Measurements from ENCODE around the gene KLHDC3. TPM values are rescaled to one million over a fixed set of nuclear protein-coding genes. Genes with fewer than 3 reads are reported as not detected.
A peak's percentile ranks its signal among the peaks of the same experiment; 100 is the strongest.

KLHDC3 gene
- total and polyA plus RNA-seq, 2 of the 13 experiments (the other 11 are each of a cell fraction or from before 2014, with no cell fraction given) = 78.3 to 91.5 TPM

DNA sequence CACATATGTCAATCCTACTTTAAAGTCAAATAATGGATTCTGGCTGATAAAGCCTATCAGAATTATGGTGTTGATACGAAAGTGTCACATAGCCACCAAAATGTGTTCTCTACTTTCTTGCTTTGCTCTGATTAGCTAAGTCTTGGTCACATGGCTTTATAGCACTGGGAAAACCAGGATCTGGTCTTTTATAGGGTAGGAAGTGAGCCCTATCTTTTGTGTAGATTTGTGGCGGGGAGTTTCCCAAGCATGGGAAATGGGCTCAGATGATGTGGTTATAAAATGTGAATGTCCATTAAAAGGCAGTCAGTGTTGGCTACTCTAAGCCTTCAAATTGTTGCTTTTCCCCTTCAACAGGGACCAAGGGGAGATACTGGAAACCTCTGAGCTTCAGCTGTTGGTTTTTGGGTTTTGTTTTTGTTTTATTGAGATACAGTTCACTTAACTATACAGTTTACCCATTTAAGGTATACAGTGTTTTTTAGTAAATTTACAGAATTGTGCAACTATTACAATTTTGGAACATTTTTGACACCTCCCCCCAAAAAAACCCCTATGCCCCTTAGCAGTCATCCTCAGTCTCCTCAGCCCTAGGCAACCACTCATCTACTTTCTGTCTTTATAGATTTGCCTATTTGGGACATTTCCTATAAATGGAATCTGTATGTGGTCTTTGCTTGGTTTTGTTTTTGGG is 19.6 kb downstream of the KLHDC3 start:
- CTCF ChIA-PET (ENCODE audit: low intra/inter-chr PET ratio, low total read pairs) = no interaction called here
- FAIRE-seq (peak; percentile 51), ATAC-seq (no peak), DNase-seq (ENCODE audit: low spot score) (no peak)
- no peak overlapping the region for H3K27ac ChIP-seq (ENCODE audit: extremely low read length, insufficient read depth, low read length)
- no peak overlapping the region for H3K9ac ChIP-seq (ENCODE audit: insufficient read depth, low read depth, low read length)
- H3K27me3 ChIP-seq (ENCODE audit: control insufficient read depth in 1 of 2, insufficient read depth in 2 of 2, low read length in 2 of 2) = no peaks in the 10 kb centered on the region
- TSS peak; percentile 33 for BruUV-seq (replicated peaks)
- WGBS (ENCODE audit: low lambda C conversion rate) = 100% methylated on average over 2 of the region's 2 CpGs
- no peak overlapping the region for H3K4me2 ChIP-seq (ENCODE audit: low read depth, low read length)
- in situ Hi-C loops (cut with HindIII; ENCODE audit: extremely low pct_ligation_motif_present, low pct_unique_long_range_greater_than_20kb) (no loop called here), intact Hi-C loops (cut with micrococcal nuclease; ENCODE audit: unreplicated experiment) (no loop called here)
- H3K4me1 ChIP-seq (ENCODE audit: insufficient read depth, low read length) = peaks cover 12% of the 10 kb centered on the region
- peaks cover 3% of the 10 kb centered on the region; the same call in 1 of the 2 replicates for H4K20me1 ChIP-seq (ENCODE audit: insufficient read depth, low read length)
- POLR2A ChIA-PET = interaction anchor here (1.9 to 5.2 kb wide), 5 partner anchors 13 to 49 kb away, joined by 4 to 41 read pairs (median 13); partner anchors contain the start of genes CUL7, KLC4, KLHDC3 and MEA1
- TF ChIP-seq POLR2A (IDR thresholded peaks at IDR 0.05; ENCODE audit: insufficient read depth in 1 of 2, low read depth in 2 of 2, low read length in 2 of 2) (0 out of 4 replicates have a peak, but pooled peaks of 1 of the 2 experiments have one; percentile 33), RBFOX2 (IDR thresholded peaks at IDR 0.05; ENCODE audit: low read depth, low read length) (0 out of 2 replicates have a peak, but pooled peaks have one; percentile 38), TEAD2 (CRISPR knock-in tag; IDR thresholded peaks at IDR 0.05) (no peak)
- TF ChIP-seq, protein P1, sequence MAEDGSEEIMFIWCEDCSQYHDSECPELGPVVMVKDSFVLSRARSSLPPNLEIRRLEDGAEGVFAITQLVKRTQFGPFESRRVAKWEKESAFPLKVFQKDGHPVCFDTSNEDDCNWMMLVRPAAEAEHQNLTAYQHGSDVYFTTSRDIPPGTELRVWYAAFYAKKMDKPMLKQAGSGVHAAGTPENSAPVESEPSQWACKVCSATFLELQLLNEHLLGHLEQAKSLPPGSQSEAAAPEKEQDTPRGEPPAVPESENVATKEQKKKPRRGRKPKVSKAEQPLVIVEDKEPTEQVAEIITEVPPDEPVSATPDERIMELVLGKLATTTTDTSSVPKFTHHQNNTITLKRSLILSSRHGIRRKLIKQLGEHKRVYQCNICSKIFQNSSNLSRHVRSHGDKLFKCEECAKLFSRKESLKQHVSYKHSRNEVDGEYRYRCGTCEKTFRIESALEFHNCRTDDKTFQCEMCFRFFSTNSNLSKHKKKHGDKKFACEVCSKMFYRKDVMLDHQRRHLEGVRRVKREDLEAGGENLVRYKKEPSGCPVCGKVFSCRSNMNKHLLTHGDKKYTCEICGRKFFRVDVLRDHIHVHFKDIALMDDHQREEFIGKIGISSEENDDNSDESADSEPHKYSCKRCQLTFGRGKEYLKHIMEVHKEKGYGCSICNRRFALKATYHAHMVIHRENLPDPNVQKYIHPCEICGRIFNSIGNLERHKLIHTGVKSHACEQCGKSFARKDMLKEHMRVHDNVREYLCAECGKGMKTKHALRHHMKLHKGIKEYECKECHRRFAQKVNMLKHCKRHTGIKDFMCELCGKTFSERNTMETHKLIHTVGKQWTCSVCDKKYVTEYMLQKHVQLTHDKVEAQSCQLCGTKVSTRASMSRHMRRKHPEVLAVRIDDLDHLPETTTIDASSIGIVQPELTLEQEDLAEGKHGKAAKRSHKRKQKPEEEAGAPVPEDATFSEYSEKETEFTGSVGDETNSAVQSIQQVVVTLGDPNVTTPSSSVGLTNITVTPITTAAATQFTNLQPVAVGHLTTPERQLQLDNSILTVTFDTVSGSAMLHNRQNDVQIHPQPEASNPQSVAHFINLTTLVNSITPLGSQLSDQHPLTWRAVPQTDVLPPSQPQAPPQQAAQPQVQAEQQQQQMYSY (CRISPR knock-in tag; IDR thresholded peaks at IDR 0.05) = no peak
- TF ChIP-seq, protein P2, sequence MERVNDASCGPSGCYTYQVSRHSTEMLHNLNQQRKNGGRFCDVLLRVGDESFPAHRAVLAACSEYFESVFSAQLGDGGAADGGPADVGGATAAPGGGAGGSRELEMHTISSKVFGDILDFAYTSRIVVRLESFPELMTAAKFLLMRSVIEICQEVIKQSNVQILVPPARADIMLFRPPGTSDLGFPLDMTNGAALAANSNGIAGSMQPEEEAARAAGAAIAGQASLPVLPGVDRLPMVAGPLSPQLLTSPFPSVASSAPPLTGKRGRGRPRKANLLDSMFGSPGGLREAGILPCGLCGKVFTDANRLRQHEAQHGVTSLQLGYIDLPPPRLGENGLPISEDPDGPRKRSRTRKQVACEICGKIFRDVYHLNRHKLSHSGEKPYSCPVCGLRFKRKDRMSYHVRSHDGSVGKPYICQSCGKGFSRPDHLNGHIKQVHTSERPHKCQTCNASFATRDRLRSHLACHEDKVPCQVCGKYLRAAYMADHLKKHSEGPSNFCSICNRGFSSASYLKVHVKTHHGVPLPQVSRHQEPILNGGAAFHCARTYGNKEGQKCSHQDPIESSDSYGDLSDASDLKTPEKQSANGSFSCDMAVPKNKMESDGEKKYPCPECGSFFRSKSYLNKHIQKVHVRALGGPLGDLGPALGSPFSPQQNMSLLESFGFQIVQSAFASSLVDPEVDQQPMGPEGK (CRISPR knock-in tag; IDR thresholded peaks at IDR 0.05) = no peak
- H3K79me2 ChIP-seq (ENCODE audit: insufficient read depth, low read length) = no peaks in the 10 kb centered on the region
- H2AFZ ChIP-seq (ENCODE audit: low read length) = no peak overlapping the region
- no peak overlapping the region for H3K4me3 ChIP-seq (replicated peaks in 1 of 3; ENCODE audit: insufficient read depth in 1 of 3, low read depth in 2 of 3, low read length in 3 of 3)
- peaks cover 28 to 55% of the 10 kb centered on the region in 2 experiments for H3K36me3 ChIP-seq (replicated peaks in 1 of 2; ENCODE audit: control insufficient read depth in 1 of 2, insufficient read depth in 2 of 2, low read length in 2 of 2)
- no peaks in the 10 kb centered on the region for H3K9me3 ChIP-seq (ENCODE audit: low read length)
